OCI-LY1 (cell line): ENCODE data around the gene MATN3.

Experiments
- EZH2 ChIP-seq: fragments of 200-600 bp; sonication (generic), shearing (Covaris generic); IDR thresholded peaks from 2 replicates; pipeline ENCODE4 v1.8.0; 2017; ENCODE audit warnings: borderline replicate concordance, mixed run types, mild to moderate bottlenecking, antibody characterized with exemption, low read length, moderate library complexity, mixed read lengths
- TF ChIP-seq, protein P1 (sequence below): fragments of 200-600 bp; sonication (generic), shearing (Covaris generic); IDR thresholded peaks from 2 replicates; pipeline ENCODE4 v1.5.1; 2017; ENCODE audit warnings: mild to moderate bottlenecking, antibody characterized with exemption, low read length, moderate library complexity, mixed read lengths

GRCh38 chr2:20052229-20052851 lies 39.9 kb upstream of the MATN3 start:
- TF ChIP-seq, protein P1, sequence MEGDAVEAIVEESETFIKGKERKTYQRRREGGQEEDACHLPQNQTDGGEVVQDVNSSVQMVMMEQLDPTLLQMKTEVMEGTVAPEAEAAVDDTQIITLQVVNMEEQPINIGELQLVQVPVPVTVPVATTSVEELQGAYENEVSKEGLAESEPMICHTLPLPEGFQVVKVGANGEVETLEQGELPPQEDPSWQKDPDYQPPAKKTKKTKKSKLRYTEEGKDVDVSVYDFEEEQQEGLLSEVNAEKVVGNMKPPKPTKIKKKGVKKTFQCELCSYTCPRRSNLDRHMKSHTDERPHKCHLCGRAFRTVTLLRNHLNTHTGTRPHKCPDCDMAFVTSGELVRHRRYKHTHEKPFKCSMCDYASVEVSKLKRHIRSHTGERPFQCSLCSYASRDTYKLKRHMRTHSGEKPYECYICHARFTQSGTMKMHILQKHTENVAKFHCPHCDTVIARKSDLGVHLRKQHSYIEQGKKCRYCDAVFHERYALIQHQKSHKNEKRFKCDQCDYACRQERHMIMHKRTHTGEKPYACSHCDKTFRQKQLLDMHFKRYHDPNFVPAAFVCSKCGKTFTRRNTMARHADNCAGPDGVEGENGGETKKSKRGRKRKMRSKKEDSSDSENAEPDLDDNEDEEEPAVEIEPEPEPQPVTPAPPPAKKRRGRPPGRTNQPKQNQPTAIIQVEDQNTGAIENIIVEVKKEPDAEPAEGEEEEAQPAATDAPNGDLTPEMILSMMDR: no peak
- TF ChIP-seq EZH2: no peak
